Left hindlimb (tissue), 1 donor: ENCODE results near the gene ARHGEF26.

Experiments
- DNase-seq: peaks from one replicate; pipeline ENCODE4 v3.0.0-alpha.2; 2018

Gene ARHGEF26

GRCh38 chr3:154273381-154273780 lies 152.2 kb downstream of the ARHGEF26 start:
- no peak for DNase-seq

GRCh38 chr3:154274348-154274747 lies 153.2 kb downstream of the ARHGEF26 start:
- no peak for DNase-seq

- no peak for DNase-seq
These were observed 154.1 kb downstream of the ARHGEF26 start for GRCh38 chr3:154275292-154275691.

- no peak for DNase-seq
These were observed 154.8 kb downstream of the ARHGEF26 start for GRCh38 chr3:154275965-154276364.

- DNase-seq: no peak
These were observed 159.0 kb downstream of the ARHGEF26 start for GRCh38 chr3:154280161-154280560.

GRCh38 chr3:154285221-154285620 lies 164.0 kb downstream of the ARHGEF26 start:
- no peak for DNase-seq

GRCh38 chr3:154290187-154290586 lies 169.0 kb downstream of the ARHGEF26 start:
- no peak for DNase-seq

GRCh38 chr3:154294016-154294415 lies 172.8 kb downstream of the ARHGEF26 start:
- DNase-seq: no peak

- DNase-seq: no peak
These were observed 180.4 kb downstream of the ARHGEF26 start for GRCh38 chr3:154301561-154301960.

GRCh38 chr3:154304116-154304786 lies 183.1 kb downstream of the ARHGEF26 start:
- DNase-seq: no peak

- DNase-seq: no peak
These were observed 183.7 kb downstream of the ARHGEF26 start for GRCh38 chr3:154304936-154305335.

- DNase-seq: no peak
These were observed 186.2 kb downstream of the ARHGEF26 start for GRCh38 chr3:154307363-154307762.
